ENCODE data around the gene RELN.
A peak's percentile ranks its signal among the peaks of the same experiment; 100 is the strongest.

DNA sequence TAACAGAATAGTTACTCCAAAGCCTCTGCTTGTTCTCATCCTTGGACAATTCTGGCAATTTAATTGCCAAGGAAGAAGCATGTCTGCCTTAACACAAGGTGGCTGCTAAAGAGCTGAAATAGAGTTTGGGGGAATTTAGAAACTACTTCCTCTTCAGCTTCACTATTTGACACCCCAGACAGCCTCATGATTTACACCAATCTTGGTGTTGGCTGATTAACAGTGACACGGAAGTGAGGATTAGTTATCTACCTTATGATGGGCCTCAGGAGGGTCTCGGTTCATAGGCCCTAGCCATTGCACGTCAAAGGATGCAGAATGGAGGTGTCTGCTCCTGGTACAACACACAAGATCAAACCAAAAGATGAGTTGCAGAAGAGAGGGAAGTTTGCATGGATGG is 102.4 kb downstream of the RELN start:
- TF ChIP-seq RNF2 (IDR thresholded peaks at IDR 0.05), result no peak
- TF ChIP-seq IRF2 (CRISPR knock-in tag; IDR thresholded peaks at IDR 0.05), result no peak
- no peak for TF ChIP-seq ETV5 (CRISPR knock-in tag; IDR thresholded peaks at IDR 0.05; ENCODE audit: low read depth)
- TF ChIP-seq ZFX (CRISPR knock-in tag; IDR thresholded peaks at IDR 0.05), result no peak
- no peak for TF ChIP-seq THAP7 (CRISPR knock-in tag; IDR thresholded peaks at IDR 0.05)
- TF ChIP-seq, protein P1, sequence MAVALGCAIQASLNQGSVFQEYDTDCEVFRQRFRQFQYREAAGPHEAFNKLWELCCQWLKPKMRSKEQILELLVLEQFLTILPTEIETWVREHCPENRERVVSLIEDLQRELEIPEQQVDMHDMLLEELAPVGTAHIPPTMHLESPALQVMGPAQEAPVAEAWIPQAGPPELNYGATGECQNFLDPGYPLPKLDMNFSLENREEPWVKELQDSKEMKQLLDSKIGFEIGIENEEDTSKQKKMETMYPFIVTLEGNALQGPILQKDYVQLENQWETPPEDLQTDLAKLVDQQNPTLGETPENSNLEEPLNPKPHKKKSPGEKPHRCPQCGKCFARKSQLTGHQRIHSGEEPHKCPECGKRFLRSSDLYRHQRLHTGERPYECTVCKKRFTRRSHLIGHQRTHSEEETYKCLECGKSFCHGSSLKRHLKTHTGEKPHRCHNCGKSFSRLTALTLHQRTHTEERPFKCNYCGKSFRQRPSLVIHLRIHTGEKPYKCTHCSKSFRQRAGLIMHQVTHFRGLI (CRISPR knock-in tag; IDR thresholded peaks at IDR 0.05), result no peak
- TF ChIP-seq TCF7L2 (IDR thresholded peaks at IDR 0.05; ENCODE audit: low read depth, low read length), result no peak
- TF ChIP-seq, protein P2, sequence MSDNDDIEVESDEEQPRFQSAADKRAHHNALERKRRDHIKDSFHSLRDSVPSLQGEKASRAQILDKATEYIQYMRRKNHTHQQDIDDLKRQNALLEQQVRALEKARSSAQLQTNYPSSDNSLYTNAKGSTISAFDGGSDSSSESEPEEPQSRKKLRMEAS (CRISPR knock-in tag; IDR thresholded peaks at IDR 0.05), result no peak
- no peak for TF ChIP-seq POLR2A (conservative IDR thresholded peaks at IDR 0.05)
- no peak; the same call in 1 of the 2 replicates for TF ChIP-seq SMARCE1 (IDR thresholded peaks at IDR 0.05)
- 0 out of 2 replicates have a peak, but pooled peaks have one; percentile 4 for TF ChIP-seq LEF1 (IDR thresholded peaks at IDR 0.05)
- no peak for TF ChIP-seq SREBF2 (CRISPR knock-in tag; IDR thresholded peaks at IDR 0.05)
- no peak for TF ChIP-seq FOXA3 (CRISPR knock-in tag; conservative IDR thresholded peaks at IDR 0.05 in 1 of 2, IDR thresholded peaks at IDR 0.05 in 1 of 2)
- TF ChIP-seq MCM7 (IDR thresholded peaks at IDR 0.05), result no peak
